Measurements from ENCODE around the gene SPACA7.

Gene SPACA7

GRCh38 chr13:112448621-112449544 is 72.7 kb downstream of the SPACA7 start:
- DNase-seq: no peak

GRCh38 chr13:112449545-112449930 is 73.4 kb downstream of the SPACA7 start:
- no peak for DNase-seq

GRCh38 chr13:112450118-112450903 is 74.2 kb downstream of the SPACA7 start:
- no peak for DNase-seq

GRCh38 chr13:112450904-112451240 is 74.7 kb downstream of the SPACA7 start:
- no peak for DNase-seq

GRCh38 chr13:112451512-112452379 is 75.6 kb downstream of the SPACA7 start:
- DNase-seq: no peak

GRCh38 chr13:112452380-112453206 is 76.4 kb downstream of the SPACA7 start:
- no peak for DNase-seq

GRCh38 chr13:112453207-112453829 is 77.2 kb downstream of the SPACA7 start:
- DNase-seq: no peak

- no peak for DNase-seq
Observed at GRCh38 chr13:112453874-112454647, 77.9 kb downstream of the SPACA7 start.

- DNase-seq: no peak
Observed at GRCh38 chr13:112454648-112455334, 78.6 kb downstream of the SPACA7 start.

GRCh38 chr13:112455476-112456059 is 79.4 kb downstream of the SPACA7 start:
- no peak for DNase-seq

GRCh38 chr13:112456138-112457056 is 80.2 kb downstream of the SPACA7 start:
- DNase-seq: no peak

GRCh38 chr13:112457081-112457480 is 80.9 kb downstream of the SPACA7 start:
- no peak for DNase-seq

- DNase-seq: no peak
Observed at GRCh38 chr13:112457485-112457884, 81.3 kb downstream of the SPACA7 start.

GRCh38 chr13:112462408-112462807 is 86.3 kb downstream of the SPACA7 start:
- DNase-seq: no peak

GRCh38 chr13:112464720-112465119 is 88.6 kb downstream of the SPACA7 start:
- DNase-seq: no peak

- no peak for DNase-seq
Observed at GRCh38 chr13:112465251-112466131, 89.3 kb downstream of the SPACA7 start.

Data from NCI-H187 (cell line).